ENCODE measurements around the gene SNAI3.

The SNAI3 gene

GRCh38 chr16:88634994-88635670, 51.2 kb downstream of the SNAI3 start:
- DNase-seq (ENCODE audit: low read depth in 2 of 2): no peak

GRCh38 chr16:88634141-88634993, 51.9 kb downstream of the SNAI3 start:
- DNase-seq (ENCODE audit: low read depth in 2 of 2): peak; percentile 44 to 49

- DNase-seq (ENCODE audit: low read depth in 2 of 2): peak; percentile 43 to 64
Observed at GRCh38 chr16:88633684-88634140, 52.6 kb downstream of the SNAI3 start.

GRCh38 chr16:88632587-88632930, 53.7 kb downstream of the SNAI3 start:
- no peak for DNase-seq (ENCODE audit: low read depth in 2 of 2)

GRCh38 chr16:88631920-88632586, 54.3 kb downstream of the SNAI3 start:
- no peak for DNase-seq (ENCODE audit: low read depth in 2 of 2)

GRCh38 chr16:88631384-88631783, 54.9 kb downstream of the SNAI3 start:
- DNase-seq (ENCODE audit: low read depth in 2 of 2): no peak

GRCh38 chr16:88630941-88631340, 55.4 kb downstream of the SNAI3 start:
- no peak for DNase-seq (ENCODE audit: low read depth in 2 of 2)

GRCh38 chr16:88630433-88630832, 55.9 kb downstream of the SNAI3 start:
- no peak for DNase-seq (ENCODE audit: low read depth in 2 of 2)

GRCh38 chr16:88629835-88630234, 56.5 kb downstream of the SNAI3 start:
- no peak for DNase-seq (ENCODE audit: low read depth in 2 of 2)

- DNase-seq (ENCODE audit: low read depth in 2 of 2): no peak
Observed at GRCh38 chr16:88628512-88628974, 57.8 kb downstream of the SNAI3 start.
